Measurements from ENCODE around the gene SF3A2.
A peak's percentile ranks its signal among the peaks of the same experiment; 100 is the strongest.

The SF3A2 gene

GRCh38 chr19:2242816-2243215 is 6.2 kb downstream of the SF3A2 start:
- no peak for DNase-seq

DNA sequence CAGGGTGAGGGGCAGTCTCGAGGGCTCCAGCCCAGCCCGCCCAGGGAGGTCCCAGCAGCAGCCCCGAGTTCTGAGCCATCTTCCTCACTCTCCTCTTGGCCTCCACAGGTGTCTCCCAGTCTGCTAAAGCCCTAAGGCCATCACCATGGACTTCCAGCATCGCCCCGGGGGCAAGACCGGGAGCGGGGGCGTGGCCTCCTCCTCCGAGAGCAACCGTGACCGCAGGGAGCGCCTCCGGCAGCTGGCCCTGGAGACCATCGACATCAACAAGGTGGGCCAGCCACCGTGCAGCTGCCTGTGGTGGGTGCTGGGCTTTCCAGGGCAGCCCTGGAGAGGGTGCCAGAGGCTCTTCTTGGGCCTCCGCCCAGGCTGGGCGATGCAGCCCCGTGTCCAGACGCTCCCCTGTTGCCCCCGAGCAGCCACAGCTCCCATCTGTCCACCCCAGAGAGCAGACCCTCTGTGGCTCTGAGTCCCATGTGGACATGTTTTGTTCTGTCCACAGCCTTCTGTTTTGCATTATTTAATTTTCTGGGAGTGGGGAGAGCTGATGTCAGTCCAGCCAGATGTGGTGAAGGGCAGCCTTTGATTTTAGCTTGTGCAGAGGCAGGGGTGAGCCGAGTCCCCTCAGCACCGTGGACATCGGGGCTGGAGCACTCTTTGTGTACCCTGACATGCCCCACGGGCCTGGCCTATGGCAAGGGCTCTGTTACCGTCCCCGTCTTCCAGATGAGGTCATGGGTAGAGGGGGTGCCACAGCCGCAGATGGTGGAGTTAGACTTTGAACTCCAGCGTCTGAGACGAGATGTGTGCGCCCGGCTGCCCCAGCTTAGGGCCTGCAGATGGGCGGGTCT is 6.9 kb downstream of the SF3A2 start:
- DNase-seq = no peak

DNA sequence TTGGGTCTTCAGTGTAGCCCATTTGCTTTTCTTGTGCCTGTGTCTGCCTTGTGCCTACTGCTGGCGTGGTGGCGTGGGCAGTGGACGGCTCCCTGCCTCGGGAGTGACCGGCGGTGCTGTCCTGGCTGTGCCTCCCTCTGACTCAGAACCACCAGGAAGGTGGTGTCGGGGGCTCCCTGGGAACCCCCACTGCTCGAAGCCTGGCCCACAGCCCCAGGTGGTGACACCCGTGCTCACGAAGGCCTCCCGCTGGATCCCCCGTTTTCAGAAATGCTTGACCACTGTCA is 7.4 kb downstream of the SF3A2 start:
- DNase-seq = no peak

- DNase-seq = no peak
Observed at GRCh38 chr19:2244486-2244885, 7.9 kb downstream of the SF3A2 start.

- no peak for DNase-seq
Observed at GRCh38 chr19:2245273-2245672, 8.6 kb downstream of the SF3A2 start.

DNA sequence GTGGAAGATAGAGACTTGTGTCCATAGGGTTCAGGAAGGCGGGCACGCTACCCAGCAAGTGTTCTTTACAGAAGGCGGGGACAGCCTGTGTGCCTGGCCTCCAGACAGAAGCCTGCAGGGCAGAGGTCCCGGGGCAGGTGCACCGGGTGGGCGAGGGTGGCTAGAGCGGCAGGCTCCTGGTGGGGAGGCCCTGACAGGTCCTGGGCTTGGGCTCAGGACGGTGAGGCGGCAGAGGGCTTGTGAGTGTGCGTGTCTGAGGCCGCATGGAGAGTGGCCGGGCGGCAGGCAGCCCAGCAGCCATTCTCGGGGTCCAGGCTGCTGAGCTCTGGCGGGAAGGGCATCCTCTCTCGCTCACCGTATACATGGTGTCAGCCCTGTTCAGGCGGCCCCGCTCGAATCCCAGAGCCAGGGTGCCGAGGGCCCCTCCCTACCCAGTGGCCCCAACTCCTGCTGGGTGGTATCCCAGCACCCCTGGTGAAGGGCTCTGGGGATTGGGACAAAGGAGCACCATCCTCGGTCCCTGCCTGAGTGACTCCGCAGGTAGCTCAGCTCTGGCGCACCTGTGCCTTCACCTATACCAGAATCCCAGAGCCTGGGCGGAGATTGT is 9.5 kb downstream of the SF3A2 start:
- DNase-seq = no peak

DNA sequence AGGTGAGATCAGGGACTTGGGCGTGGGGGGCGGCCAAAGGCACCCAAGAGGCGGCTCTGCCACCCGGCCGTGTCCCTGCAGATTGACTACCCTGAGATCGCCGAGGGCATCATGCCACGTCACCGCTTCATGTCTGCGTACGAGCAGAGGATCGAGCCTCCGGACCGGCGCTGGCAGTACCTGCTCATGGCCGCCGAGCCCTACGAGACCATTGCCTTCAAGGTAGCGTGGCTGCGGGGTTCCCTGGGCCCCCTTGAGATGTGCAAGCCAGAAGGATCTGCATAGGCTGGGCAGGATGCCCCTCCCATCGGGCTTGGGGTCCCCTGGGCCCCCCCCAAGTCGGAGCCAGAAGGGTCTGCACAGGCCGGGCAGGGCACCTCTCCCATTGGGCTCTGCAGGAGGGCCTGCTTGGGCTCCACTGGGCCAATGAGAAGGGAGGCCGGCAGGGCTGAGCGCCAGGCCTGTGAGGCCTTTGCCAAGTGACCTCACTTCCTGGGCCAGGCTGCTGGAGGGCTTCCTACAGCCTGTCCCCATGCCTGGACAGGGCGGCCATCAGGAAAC is 10.3 kb downstream of the SF3A2 start:
- DNase-seq = no peak

GRCh38 chr19:2247433-2248101 is 10.9 kb downstream of the SF3A2 start:
- no peak for DNase-seq

- no peak for DNase-seq
Observed at GRCh38 chr19:2248136-2249009, 11.7 kb downstream of the SF3A2 start.

DNA sequence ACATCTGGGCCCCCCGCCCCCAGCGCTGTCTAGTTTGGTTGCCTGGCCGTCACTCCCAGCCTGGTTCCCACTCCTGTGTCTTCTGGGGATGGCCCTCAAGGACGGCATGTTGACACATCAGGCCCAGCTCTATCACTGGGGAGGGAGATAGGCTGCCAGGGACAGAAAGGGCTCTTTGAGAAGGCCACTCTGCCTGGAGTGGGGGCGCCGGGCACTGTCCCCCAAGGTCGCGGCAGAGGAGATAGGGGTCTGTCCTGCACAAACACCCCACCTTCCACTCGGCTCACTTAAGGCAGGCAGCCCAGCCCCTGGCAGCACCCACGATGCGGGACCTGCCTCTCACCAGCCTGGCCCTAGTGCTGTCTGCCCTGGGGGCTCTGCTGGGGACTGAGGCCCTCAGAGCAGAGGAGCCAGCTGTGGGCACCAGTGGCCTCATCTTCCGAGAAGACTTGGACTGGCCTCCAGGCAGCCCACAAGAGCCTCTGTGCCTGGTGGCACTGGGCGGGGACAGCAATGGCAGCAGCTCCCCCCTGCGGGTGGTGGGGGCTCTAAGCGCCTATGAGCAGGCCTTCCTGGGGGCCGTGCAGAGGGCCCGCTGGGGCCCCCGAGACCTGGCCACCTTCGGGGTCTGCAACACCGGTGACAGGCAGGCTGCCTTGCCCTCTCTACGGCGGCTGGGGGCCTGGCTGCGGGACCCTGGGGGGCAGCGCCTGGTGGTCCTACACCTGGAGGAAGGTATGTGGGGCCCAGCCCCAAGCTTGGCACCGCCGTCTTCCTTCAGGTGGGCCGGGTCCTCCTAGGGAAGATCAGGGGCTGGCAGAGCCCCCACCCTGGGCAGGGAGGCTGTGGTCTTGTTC is 12.6 kb downstream of the SF3A2 start, which contains the start of gene AMH:
TSS of gene AMH (plus strand) at position 314 of the 857 bp plus-strand sequence. CDS start at position 324, 10 bp downstream.
- DNase-seq = no peak

- DNase-seq = no peak
Observed at GRCh38 chr19:2249880-2250765, 13.5 kb downstream of the SF3A2 start.

DNA sequence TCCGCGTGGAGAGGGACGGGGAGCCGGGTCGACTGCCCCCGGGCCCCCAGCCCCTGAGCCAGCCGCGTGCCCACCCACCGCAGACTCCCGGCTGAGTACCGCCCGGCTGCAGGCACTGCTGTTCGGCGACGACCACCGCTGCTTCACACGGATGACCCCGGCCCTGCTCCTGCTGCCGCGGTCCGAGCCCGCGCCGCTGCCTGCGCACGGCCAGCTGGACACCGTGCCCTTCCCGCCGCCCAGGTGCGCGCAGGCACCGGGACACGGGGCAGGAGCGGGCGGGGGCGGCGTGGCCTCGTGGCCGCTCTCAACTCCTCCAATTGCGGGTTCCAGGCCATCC is 14.1 kb downstream of the SF3A2 start:
- DNase-seq = no peak

- DNase-seq = no peak
Observed at GRCh38 chr19:2251106-2252054, 14.8 kb downstream of the SF3A2 start.

- no peak for DNase-seq
Observed at GRCh38 chr19:2252055-2252796, 15.6 kb downstream of the SF3A2 start.

DNA sequence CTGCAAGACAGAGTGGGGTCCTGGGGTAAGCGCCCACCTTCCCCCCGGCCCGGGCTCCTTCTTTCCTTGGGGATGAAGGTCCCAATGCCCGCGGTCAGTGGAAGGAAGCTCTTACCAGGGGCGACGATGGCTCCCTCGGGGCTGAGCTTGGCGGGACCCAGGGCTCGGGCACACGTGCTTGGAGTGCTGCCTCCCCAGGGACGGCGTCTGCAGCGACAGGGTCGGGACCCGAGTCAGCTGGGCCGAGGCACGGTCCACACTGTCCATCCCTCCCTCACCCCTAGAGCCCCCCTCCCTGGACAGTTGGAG is 16.1 kb downstream of the SF3A2 start:
- no peak for DNase-seq

DNA sequence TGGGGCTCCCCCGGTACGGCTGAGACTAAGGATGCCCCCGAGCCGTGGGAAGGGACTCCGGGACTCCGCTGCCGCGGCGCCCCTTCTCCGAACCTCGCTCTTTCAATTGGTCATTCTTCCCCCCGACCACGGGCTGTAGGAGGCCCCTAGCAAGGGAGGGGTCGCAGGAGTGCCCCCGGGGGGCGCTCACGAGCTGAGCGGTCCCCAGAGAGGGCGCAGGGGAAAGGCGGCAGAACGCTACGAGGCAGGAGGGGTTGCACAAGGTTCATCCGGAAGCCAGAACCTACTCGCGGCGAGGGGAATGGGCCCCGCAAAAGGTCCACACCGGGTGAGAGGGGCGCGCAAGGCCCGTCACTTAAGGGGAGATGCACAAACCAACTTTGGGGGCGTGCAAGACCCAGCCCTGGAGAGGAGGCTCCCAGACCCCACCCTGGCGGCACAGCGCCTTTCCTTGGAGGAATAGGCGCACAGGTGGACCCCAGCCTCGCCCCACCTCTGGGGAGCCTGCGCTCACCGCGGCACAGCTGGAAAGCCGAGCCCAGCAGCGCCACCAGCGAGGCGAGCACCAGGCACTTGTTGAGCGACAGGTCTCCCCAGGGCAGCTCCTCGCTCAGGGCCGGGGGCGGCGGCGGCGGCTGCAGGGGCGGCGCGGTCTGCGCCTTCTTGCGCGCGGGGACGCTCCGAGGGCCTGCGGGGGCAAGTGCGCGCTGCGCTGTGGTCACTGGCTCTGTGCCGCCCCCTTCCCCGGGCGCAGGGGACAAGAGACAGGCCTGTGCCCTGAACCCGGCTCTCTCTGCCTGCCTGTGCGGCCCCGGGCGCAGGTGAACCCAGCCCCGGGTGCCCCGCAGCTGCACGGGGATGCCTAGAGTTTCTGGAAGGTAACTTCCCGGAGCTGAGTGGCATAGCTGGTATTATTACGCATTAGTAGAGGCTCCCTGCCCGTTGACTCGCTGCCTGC is 16.8 kb downstream of the SF3A2 start:
- peak; percentile 39 for DNase-seq

- DNase-seq = no peak
Observed at GRCh38 chr19:2254064-2254872, 17.6 kb downstream of the SF3A2 start.

All from stimulated activated CD4-positive, alpha-beta T cell treated with anti-CD3 and anti-CD28 coated beads, Interleukin-12 subunit alpha, Interleukin-12 subunit beta, amount 100 ng/mL, for 4 hours (primary cell).